GM10266 (cell line): ENCODE measurements around the gene CCNY.

Experiments used
- DNase-seq: peaks from one replicate; pipeline ENCODE4 v3.0.0; 2012; ENCODE audit errors: extremely low spot score
- TF ChIP-seq, protein P1 (sequence below): IDR thresholded peaks from 2 replicates; pipeline ENCODE4 v1.5.1; 2012; ENCODE audit warnings: mild to moderate bottlenecking, low read depth; ENCODE audit not compliant: control insufficient read depth, insufficient read depth; ENCODE audit errors: missing control alignments

Gene CCNY

DNA sequence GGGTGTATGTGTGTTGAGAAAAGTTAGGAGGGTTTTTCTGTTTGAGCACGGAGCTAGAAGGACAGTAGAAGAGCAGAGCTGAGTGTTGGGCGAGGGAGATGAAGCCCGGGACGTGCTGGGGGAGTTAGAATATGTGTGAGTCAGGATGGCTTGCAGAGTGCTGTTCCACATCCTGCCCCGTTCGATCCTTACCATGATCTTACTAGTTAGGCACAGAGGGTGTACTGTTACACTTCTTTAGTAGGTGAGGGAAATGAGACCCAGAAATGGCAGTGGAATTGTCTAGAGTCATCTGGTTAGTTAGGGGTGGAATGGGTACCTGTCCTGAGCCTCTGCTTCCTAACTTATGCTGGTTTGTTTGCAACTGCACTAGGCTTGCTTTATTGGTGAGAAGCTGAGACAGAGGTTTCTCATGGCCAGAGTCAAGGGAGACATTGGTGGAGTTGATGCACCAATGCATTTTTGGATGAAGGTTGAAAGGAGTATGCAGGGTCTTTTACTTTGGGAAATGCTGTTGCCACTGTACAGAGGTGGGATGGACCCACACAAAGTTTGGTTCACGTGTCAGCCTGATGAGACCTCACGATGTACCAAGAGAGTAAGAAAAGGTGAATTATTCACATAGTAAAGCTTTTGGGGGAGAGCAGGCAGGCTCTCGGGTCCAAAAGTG lies 42.4 kb downstream of the CCNY start:
- TF ChIP-seq, protein P1, sequence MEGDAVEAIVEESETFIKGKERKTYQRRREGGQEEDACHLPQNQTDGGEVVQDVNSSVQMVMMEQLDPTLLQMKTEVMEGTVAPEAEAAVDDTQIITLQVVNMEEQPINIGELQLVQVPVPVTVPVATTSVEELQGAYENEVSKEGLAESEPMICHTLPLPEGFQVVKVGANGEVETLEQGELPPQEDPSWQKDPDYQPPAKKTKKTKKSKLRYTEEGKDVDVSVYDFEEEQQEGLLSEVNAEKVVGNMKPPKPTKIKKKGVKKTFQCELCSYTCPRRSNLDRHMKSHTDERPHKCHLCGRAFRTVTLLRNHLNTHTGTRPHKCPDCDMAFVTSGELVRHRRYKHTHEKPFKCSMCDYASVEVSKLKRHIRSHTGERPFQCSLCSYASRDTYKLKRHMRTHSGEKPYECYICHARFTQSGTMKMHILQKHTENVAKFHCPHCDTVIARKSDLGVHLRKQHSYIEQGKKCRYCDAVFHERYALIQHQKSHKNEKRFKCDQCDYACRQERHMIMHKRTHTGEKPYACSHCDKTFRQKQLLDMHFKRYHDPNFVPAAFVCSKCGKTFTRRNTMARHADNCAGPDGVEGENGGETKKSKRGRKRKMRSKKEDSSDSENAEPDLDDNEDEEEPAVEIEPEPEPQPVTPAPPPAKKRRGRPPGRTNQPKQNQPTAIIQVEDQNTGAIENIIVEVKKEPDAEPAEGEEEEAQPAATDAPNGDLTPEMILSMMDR, result no peak
- no peak for DNase-seq

DNA sequence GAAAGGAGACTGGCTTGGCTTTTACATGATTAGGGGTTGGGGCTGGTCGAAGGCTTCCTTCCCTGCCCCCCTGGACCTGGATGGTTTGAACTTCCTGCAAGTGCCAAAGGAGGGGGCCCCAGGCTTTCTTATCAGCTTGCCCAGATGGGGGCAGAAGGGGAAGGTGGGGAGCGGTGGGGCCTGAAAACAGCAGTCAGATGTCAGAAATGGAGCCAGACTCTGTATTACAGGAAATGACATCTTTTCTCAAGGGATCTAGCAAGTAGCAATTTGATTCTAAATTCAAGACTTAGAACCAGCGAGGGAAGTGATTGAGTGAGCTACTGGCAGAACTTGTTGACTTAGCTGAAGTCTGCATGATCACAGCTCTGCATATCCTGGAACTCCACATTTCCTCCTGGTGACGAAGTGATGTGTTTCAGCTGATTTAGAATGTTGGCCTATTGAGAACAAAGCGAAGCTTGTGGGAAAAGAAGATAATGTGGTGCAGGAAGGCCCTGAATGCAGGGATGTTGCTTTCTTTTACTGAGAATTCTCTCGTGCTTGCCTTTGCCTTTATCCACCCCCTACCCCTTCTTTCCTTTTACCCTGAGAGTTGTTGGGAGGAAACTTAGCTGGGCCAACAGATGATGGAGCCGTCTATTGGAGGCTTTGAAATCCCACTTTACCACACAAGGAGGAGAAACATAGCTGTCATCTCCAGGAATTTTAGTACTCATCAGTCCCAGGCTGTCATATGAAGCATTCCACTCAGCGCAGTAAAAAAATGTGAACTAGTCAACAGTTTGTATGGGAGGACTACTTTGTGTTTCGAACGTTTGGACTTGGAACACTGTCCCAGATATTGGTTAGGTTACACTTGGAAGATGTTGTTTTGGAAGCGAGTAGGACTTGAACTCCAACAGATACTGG lies 43.2 kb downstream of the CCNY start:
- peak; percentile 62 for DNase-seq

DNA sequence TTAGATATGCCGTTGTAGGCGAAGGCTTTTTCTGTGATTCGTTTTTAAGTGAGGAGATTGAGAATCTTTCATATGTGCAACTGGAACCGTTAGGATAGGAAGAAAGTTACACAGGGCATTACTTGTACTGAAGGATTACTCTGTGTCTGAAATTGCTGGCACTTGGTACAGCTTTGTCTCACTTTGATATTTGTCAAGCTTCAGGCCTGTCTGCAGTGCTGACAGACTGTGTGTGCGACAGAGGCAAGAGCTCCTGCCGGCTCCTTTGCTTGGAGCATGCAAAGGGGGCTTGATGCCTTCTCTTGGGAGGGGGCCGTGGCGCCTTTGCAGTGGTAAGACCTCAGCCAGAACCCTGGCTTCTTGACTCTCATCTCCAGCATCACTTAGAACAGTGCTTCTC lies 45.8 kb downstream of the CCNY start:
- TF ChIP-seq, protein P1, result no peak
- no peak for DNase-seq

More for the DNA sequence above, 43.2 kb downstream of the CCNY start:
- TF ChIP-seq, protein P1, result peak; percentile 46

DNA sequence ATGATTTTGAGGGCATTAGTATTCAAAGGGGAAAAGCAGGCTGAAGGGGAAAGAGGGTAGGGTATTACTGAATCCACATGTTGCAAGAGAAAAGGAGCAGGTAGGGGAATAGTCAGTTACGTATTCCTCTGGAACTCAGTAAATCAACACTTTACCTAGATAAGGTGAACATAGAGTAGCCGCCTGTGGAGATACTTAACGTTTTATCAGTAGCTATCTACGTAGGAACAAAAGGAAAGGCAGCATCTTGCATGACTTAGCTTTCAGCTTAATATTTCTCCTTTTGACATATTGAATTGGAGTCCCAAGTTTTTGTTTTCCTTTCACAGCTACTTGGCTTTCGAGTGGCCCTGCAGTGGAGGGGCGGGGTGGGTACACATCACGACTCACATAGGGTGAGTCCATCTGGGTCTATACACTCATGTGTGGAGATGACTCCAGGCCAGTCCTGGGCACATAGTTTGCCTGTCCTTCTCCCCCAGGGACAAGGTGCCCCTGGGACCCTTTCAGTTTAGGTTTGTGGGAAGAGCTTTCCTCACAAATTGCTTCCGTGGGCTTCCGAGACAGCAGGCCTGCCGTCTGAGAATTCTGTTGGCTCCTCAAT lies 48.1 kb downstream of the CCNY start:
- DNase-seq, result no peak

DNA sequence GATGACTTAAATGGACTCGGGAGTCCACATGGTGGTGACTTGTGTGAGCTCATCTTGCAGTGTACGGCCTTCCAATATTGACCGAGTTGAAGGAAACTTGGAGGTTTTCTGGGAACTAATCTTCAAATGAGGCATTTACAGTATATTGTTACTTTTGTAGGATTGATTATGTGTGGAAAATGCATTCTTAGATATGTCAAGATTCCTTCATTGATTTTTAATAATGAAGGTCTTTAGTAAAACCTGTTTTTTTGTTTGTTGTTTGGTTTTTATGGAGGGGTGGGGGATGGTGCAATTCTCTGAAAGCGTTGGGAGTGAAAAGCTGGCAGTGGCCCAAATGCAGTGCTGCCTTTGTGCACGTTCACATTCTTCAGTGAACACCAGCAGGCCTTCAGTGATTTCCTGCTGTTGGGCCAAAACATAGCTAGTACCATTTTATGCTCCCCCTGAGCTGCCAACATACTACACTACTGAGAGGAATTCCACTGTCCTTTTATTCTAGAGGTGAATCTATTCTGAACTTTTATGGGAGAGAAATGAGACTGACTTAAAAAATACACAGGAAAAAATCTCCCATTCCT lies 50.4 kb downstream of the CCNY start:
- TF ChIP-seq, protein P1, result no peak
- no peak for DNase-seq

More for the DNA sequence above, 48.1 kb downstream of the CCNY start:
- TF ChIP-seq, protein P1, result no peak

DNA sequence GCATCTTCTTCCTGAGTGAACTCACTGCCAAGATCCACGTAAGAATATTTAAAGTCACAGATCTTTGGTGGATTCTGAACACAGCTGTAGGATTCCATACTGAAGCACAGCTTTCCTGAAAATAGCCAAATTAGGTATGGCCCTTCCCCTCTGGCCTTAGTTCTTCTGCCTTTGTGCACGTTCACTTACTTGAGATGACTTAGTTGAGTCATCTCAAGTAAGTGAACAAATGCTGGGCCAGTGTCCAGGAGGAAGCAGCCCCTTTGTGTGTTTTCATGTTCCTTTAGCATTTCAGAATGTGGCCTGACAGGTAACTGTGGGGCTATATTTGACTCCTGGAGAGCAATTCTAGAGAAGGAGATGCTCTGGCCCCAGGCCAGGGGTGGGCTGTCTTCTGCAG lies 51.5 kb downstream of the CCNY start:
- no peak for DNase-seq
- TF ChIP-seq, protein P1, result no peak
